Activated naive CD8-positive, alpha-beta T cell treated with anti-CD3 and anti-CD28 coated beads for 36 hours (primary cell): ENCODE data around the gene CBFA2T3. TPM values are rescaled to one million over a fixed set of nuclear protein-coding genes. Genes with fewer than 3 reads are reported as not detected.

Experiments
- DNase-seq: peaks from one replicate; pipeline ENCODE4 v3.0.0; 2021
- H3K27ac Mint-ChIP-seq: one replicate; pipeline ENCODE4 v1.8.0; 2022; ENCODE audit warnings: mild to moderate bottlenecking, moderate library complexity, mixed read lengths
- H3K27me3 Mint-ChIP-seq: one replicate; pipeline ENCODE4 v1.8.0; 2022; ENCODE audit warnings: mild to moderate bottlenecking, mixed read lengths
- H3K36me3 Mint-ChIP-seq: one replicate; pipeline ENCODE4 v1.8.0; 2021; ENCODE audit warnings: mild to moderate bottlenecking, mixed read lengths
- H3K4me1 Mint-ChIP-seq: one replicate; pipeline ENCODE4 v1.8.0; 2021; ENCODE audit warnings: mixed read lengths
- H3K4me3 Mint-ChIP-seq: one replicate; pipeline ENCODE4 v1.8.0; 2022; ENCODE audit warnings: mild to moderate bottlenecking, moderate library complexity, mixed read lengths
- H3K9me3 Mint-ChIP-seq: one replicate; pipeline ENCODE4 v1.8.0; 2022; ENCODE audit warnings: mixed read lengths
- total RNA-seq, 2 experiments: library from RNA; stranded (reverse); gene quantifications; one replicate each; pipeline ENCODE4 v1.2.3, GENCODE V29; 2021

CBFA2T3 gene
- total RNA-seq, 2 experiments from 2014 or later: 0.28 to 0.56 TPM

- H3K4me1 Mint-ChIP-seq: no peaks in the 10 kb centered on the region
- no peak overlapping the region for H3K4me3 Mint-ChIP-seq
- H3K9me3 Mint-ChIP-seq: no peaks in the 10 kb centered on the region
- no peak for DNase-seq
- no peak overlapping the region for H3K27ac Mint-ChIP-seq
- no peaks in the 10 kb centered on the region for H3K27me3 Mint-ChIP-seq
- H3K36me3 Mint-ChIP-seq: no peaks in the 10 kb centered on the region
Observed at GRCh38 chr16:88827727-88828126, 149.3 kb downstream of the CBFA2T3 start.

GRCh38 chr16:88826070-88826840 lies 150.8 kb downstream of the CBFA2T3 start:
- Mint-ChIP-seq H3K4me3 (no peak overlapping the region), H3K9me3 (no peaks in the 10 kb centered on the region), H3K4me1 (no peaks in the 10 kb centered on the region), H3K36me3 (no peaks in the 10 kb centered on the region), H3K27ac (no peak overlapping the region), H3K27me3 (no peaks in the 10 kb centered on the region)
- no peak for DNase-seq

- Mint-ChIP-seq H3K4me3 (no peak overlapping the region), H3K27ac (no peak overlapping the region), H3K9me3 (no peaks in the 10 kb centered on the region), H3K4me1 (no peaks in the 10 kb centered on the region), H3K27me3 (no peaks in the 10 kb centered on the region), H3K36me3 (no peaks in the 10 kb centered on the region)
- DNase-seq: no peak
Observed at GRCh38 chr16:88825146-88825545, 151.9 kb downstream of the CBFA2T3 start.

Other genes with a start within 250 kb of the CBFA2T3 start
- gene PIEZO1, start 192.0 kb downstream of the CBFA2T3 start, total RNA-seq: 10 to 100 TPM; 86.7 to 87.0 TPM
- gene CDT1, start 173.4 kb downstream of the CBFA2T3 start, total RNA-seq: 100 to 1,000 TPM; 156 to 158 TPM
- 100 to 1,000 TPM; 241 to 272 TPM for gene APRT, start 165.3 kb downstream of the CBFA2T3 start, total RNA-seq
- gene GALNS, start 120.3 kb downstream of the CBFA2T3 start, total RNA-seq: 10 to 100 TPM; 14.7 to 14.9 TPM
- gene TRAPPC2L, start 120.1 kb downstream of the CBFA2T3 start, total RNA-seq: 10 to 100 TPM; 81.8 to 91.3 TPM
- not detected for gene PABPN1L, start 110.5 kb downstream of the CBFA2T3 start, total RNA-seq
- 10 to 100 TPM; 32.1 to 38.4 TPM for gene ACSF3, start 116.6 kb upstream of the CBFA2T3 start, total RNA-seq
- gene CDH15, start 194.5 kb upstream of the CBFA2T3 start, total RNA-seq: not detected
- gene SLC22A31, start 223.3 kb upstream of the CBFA2T3 start, total RNA-seq: not detected
- gene ZNF778, start 240.5 kb upstream of the CBFA2T3 start, total RNA-seq: 1 to 10 TPM; 8.9 to 9.6 TPM